ENCODE data around the gene LRFN2. TPM values are rescaled to one million over a fixed set of nuclear protein-coding genes. Genes with fewer than 3 reads are reported as not detected.

LRFN2 gene
- polyA plus RNA-seq, 1 of the 3 experiments (the other 2 are of a cell fraction) = 0.02 TPM

DNA sequence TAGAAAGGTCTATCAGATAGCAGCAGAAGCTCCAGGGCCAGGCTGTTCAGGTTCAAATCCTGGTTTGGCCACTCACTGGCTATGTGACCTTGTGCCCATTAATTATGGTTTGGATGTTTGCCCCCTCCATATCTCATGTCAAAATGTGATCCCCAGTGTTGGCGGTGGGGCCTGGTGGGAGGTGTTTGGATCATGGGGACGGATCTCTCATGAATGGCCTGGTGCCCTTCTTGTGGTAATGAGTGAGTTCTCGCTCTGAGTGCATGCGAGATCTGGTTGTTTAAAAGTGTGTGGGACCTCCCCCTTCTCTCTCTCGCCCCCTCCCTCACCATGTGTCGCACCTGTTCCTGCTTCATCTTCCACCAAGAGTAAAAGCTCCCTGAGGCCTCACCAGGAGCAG lies 240.9 kb downstream of the LRFN2 start:
- Histone ChIP-seq H3K4me1 (ENCODE audit: control insufficient read depth in 1 of 2, insufficient read depth in 2 of 2, low read depth in 1 of 2, low read length in 1 of 2) (peaks cover 4 to 57% of the 10 kb centered on the region in 2 experiments; a peak in 1 of 4 replicates), H3K9me3 (no peaks in the 10 kb centered on the region), H3K36me3 (replicated peaks in 1 of 2; ENCODE audit: control insufficient read depth in 1 of 2, insufficient read depth in 2 of 2, low read length in 1 of 2) (no peaks in the 10 kb centered on the region), H4K20me1 (ENCODE audit: insufficient read depth) (no peaks in the 10 kb centered on the region), H2AFZ (ENCODE audit: low read depth) (no peak overlapping the region), H3K27ac (ENCODE audit: low read depth in 2 of 2, low read length in 1 of 2) (no peak overlapping the region), H3K27me3 (ENCODE audit: insufficient read depth) (no peaks in the 10 kb centered on the region), H3F3A (replicated peaks; ENCODE audit: insufficient read depth) (no peaks in the 10 kb centered on the region), H3K9me2 (no peaks in the 10 kb centered on the region), H3K4me2 (no peak overlapping the region), H3K9ac (no peak overlapping the region), H3K79me2 (ENCODE audit: insufficient read depth) (no peaks in the 10 kb centered on the region), H3K4me3 (ENCODE audit: low read depth in 2 of 2, low read length in 1 of 2) (no peak overlapping the region)
- CTCF ChIA-PET = interaction anchor here (2.2 kb wide), 1 partner anchor 10 kb away, joined by 4 read pairs; no protein-coding TSS in a partner anchor
- POLR2A ChIA-PET = no interaction called here
- 60% methylated on average over 5 of the region's 6 CpGs for WGBS (ENCODE audit: low lambda C conversion rate)
- TF ChIP-seq TAF1 (IDR thresholded peaks at IDR 0.05; ENCODE audit: borderline replicate concordance, low read depth, low read length) = no peak
- TF ChIP-seq, protein P1, sequence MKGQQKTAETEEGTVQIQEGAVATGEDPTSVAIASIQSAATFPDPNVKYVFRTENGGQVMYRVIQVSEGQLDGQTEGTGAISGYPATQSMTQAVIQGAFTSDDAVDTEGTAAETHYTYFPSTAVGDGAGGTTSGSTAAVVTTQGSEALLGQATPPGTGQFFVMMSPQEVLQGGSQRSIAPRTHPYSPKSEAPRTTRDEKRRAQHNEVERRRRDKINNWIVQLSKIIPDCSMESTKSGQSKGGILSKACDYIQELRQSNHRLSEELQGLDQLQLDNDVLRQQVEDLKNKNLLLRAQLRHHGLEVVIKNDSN (IDR thresholded peaks at IDR 0.05; ENCODE audit: borderline replicate concordance, low read depth) = no peak
- TF ChIP-seq SIN3A (IDR thresholded peaks at IDR 0.05; ENCODE audit: borderline replicate concordance, low read depth, low read length) = no peak
- no peak for TF ChIP-seq RFX5 (IDR thresholded peaks at IDR 0.05; ENCODE audit: low read length)
- TF ChIP-seq TEAD4 (IDR thresholded peaks at IDR 0.05; ENCODE audit: borderline replicate concordance, insufficient read depth) = no peak
- TF ChIP-seq MEF2A (IDR thresholded peaks at IDR 0.05; ENCODE audit: borderline replicate concordance, low read depth) = no peak
- TF ChIP-seq FOXJ3 (CRISPR knock-in tag; IDR thresholded peaks at IDR 0.05) = no peak
- TF ChIP-seq, protein P2, sequence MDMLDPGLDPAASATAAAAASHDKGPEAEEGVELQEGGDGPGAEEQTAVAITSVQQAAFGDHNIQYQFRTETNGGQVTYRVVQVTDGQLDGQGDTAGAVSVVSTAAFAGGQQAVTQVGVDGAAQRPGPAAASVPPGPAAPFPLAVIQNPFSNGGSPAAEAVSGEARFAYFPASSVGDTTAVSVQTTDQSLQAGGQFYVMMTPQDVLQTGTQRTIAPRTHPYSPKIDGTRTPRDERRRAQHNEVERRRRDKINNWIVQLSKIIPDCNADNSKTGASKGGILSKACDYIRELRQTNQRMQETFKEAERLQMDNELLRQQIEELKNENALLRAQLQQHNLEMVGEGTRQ (IDR thresholded peaks at IDR 0.05; ENCODE audit: borderline replicate concordance, low read depth, low read length) = no peak
- TF ChIP-seq, protein P3, sequence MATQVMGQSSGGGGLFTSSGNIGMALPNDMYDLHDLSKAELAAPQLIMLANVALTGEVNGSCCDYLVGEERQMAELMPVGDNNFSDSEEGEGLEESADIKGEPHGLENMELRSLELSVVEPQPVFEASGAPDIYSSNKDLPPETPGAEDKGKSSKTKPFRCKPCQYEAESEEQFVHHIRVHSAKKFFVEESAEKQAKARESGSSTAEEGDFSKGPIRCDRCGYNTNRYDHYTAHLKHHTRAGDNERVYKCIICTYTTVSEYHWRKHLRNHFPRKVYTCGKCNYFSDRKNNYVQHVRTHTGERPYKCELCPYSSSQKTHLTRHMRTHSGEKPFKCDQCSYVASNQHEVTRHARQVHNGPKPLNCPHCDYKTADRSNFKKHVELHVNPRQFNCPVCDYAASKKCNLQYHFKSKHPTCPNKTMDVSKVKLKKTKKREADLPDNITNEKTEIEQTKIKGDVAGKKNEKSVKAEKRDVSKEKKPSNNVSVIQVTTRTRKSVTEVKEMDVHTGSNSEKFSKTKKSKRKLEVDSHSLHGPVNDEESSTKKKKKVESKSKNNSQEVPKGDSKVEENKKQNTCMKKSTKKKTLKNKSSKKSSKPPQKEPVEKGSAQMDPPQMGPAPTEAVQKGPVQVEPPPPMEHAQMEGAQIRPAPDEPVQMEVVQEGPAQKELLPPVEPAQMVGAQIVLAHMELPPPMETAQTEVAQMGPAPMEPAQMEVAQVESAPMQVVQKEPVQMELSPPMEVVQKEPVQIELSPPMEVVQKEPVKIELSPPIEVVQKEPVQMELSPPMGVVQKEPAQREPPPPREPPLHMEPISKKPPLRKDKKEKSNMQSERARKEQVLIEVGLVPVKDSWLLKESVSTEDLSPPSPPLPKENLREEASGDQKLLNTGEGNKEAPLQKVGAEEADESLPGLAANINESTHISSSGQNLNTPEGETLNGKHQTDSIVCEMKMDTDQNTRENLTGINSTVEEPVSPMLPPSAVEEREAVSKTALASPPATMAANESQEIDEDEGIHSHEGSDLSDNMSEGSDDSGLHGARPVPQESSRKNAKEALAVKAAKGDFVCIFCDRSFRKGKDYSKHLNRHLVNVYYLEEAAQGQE (IDR thresholded peaks at IDR 0.05; ENCODE audit: low read depth, low read length) = no peak
- TF ChIP-seq TCF12 (IDR thresholded peaks at IDR 0.05) = no peak
- TF ChIP-seq, protein P4, sequence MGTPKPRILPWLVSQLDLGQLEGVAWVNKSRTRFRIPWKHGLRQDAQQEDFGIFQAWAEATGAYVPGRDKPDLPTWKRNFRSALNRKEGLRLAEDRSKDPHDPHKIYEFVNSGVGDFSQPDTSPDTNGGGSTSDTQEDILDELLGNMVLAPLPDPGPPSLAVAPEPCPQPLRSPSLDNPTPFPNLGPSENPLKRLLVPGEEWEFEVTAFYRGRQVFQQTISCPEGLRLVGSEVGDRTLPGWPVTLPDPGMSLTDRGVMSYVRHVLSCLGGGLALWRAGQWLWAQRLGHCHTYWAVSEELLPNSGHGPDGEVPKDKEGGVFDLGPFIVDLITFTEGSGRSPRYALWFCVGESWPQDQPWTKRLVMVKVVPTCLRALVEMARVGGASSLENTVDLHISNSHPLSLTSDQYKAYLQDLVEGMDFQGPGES (IDR thresholded peaks at IDR 0.05; ENCODE audit: low read depth, low read length) = no peak
- no peak for TF ChIP-seq ELF1 (IDR thresholded peaks at IDR 0.05)
- no peak for TF ChIP-seq GABPA (IDR thresholded peaks at IDR 0.05; ENCODE audit: low read depth)
- no peak for TF ChIP-seq YY1 (IDR thresholded peaks at IDR 0.05; ENCODE audit: low read depth)
- TF ChIP-seq, protein P5, sequence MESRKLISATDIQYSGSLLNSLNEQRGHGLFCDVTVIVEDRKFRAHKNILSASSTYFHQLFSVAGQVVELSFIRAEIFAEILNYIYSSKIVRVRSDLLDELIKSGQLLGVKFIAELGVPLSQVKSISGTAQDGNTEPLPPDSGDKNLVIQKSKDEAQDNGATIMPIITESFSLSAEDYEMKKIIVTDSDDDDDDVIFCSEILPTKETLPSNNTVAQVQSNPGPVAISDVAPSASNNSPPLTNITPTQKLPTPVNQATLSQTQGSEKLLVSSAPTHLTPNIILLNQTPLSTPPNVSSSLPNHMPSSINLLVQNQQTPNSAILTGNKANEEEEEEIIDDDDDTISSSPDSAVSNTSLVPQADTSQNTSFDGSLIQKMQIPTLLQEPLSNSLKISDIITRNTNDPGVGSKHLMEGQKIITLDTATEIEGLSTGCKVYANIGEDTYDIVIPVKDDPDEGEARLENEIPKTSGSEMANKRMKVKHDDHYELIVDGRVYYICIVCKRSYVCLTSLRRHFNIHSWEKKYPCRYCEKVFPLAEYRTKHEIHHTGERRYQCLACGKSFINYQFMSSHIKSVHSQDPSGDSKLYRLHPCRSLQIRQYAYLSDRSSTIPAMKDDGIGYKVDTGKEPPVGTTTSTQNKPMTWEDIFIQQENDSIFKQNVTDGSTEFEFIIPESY (IDR thresholded peaks at IDR 0.05; ENCODE audit: borderline replicate concordance, low read depth) = no peak
- no peak for TF ChIP-seq CHD2 (IDR thresholded peaks at IDR 0.05; ENCODE audit: low read length, partially characterized antibody)
- TF ChIP-seq FOXM1 (IDR thresholded peaks at IDR 0.05; ENCODE audit: low read depth) = no peak
- no peak for TF ChIP-seq FOSL2 (IDR thresholded peaks at IDR 0.05; ENCODE audit: borderline replicate concordance, low read depth)
- no peak for TF ChIP-seq RAD21 (IDR thresholded peaks at IDR 0.05; ENCODE audit: low read length)
- TF ChIP-seq MXI1 (IDR thresholded peaks at IDR 0.05; ENCODE audit: low read depth, low read length) = no peak
- no peak for DNase-seq
